Ishikawa (cell line): ENCODE data around the gene ACKR3.

Source experiments
- CEBPB ChIP-seq: IDR thresholded peaks from 2 replicates; pipeline ENCODE4 v1.6.1; 2012
- CREB1 ChIP-seq: IDR thresholded peaks from 2 replicates; pipeline ENCODE4 v1.6.1; 2012; ENCODE audit warnings: low read depth
- EGR1 ChIP-seq: IDR thresholded peaks from 2 replicates; pipeline ENCODE4 v1.6.1; 2012
- EP300 ChIP-seq: IDR thresholded peaks from 2 replicates; pipeline ENCODE4 v1.6.1; 2012; ENCODE audit warnings: borderline replicate concordance
- FOXM1 ChIP-seq: IDR thresholded peaks from 2 replicates; pipeline ENCODE4 v1.6.1; 2012; ENCODE audit warnings: low read depth, borderline replicate concordance
- MAX ChIP-seq: IDR thresholded peaks from 2 replicates; pipeline ENCODE4 v1.6.1; 2012
- NFIC ChIP-seq: IDR thresholded peaks from 2 replicates; pipeline ENCODE4 v1.6.1; 2012
- RAD21 ChIP-seq: IDR thresholded peaks from 2 replicates; pipeline ENCODE4 v1.6.1; 2012; ENCODE audit warnings: low read depth
- REST ChIP-seq: IDR thresholded peaks from 2 replicates; pipeline ENCODE4 v1.6.1; 2012; ENCODE audit warnings: low read depth, mild to moderate bottlenecking
- TAF1 ChIP-seq: IDR thresholded peaks from 2 replicates; pipeline ENCODE4 v1.6.1; 2012; ENCODE audit warnings: low read depth, mild to moderate bottlenecking
- TCF12 ChIP-seq: IDR thresholded peaks from 2 replicates; pipeline ENCODE4 v1.6.1; 2012; ENCODE audit warnings: low read depth
- TEAD4 ChIP-seq: IDR thresholded peaks from 2 replicates; pipeline ENCODE4 v1.6.1; 2012
- USF1 ChIP-seq: IDR thresholded peaks from 2 replicates; pipeline ENCODE4 v1.6.1; 2012
- YY1 ChIP-seq: IDR thresholded peaks from 2 replicates; pipeline ENCODE4 v1.6.1; 2012; ENCODE audit warnings: low read depth
- ZBTB7A ChIP-seq: IDR thresholded peaks from 2 replicates; pipeline ENCODE4 v1.6.1; 2012; ENCODE audit warnings: low read depth

ACKR3 gene

GRCh38 chr2:236625156-236625690, 55.6 kb downstream of the ACKR3 start:
- TF ChIP-seq CEBPB: no peak
- TF ChIP-seq REST: no peak
- no peak for TF ChIP-seq TAF1
- no peak for TF ChIP-seq ZBTB7A
- no peak for TF ChIP-seq MAX
- no peak for TF ChIP-seq TEAD4
- no peak for TF ChIP-seq EP300
- TF ChIP-seq TCF12: no peak
- no peak for TF ChIP-seq USF1
- no peak for TF ChIP-seq RAD21

GRCh38 chr2:236626391-236627150, 56.9 kb downstream of the ACKR3 start:
- TF ChIP-seq TEAD4: no peak
- no peak for TF ChIP-seq TCF12
- no peak for TF ChIP-seq NFIC
- no peak for TF ChIP-seq EP300
- TF ChIP-seq MAX: no peak
- TF ChIP-seq REST: no peak
- no peak for TF ChIP-seq CREB1
- TF ChIP-seq FOXM1: no peak
- TF ChIP-seq EGR1: no peak
- TF ChIP-seq YY1: no peak
- no peak for TF ChIP-seq RAD21
- no peak for TF ChIP-seq TAF1
- TF ChIP-seq CEBPB: no peak
- no peak for TF ChIP-seq USF1
- TF ChIP-seq ZBTB7A: no peak

GRCh38 chr2:236627193-236627592, 57.6 kb downstream of the ACKR3 start:
- TF ChIP-seq CREB1 (no peak), EP300 (no peak), EGR1 (no peak), USF1 (no peak)

- TF ChIP-seq MAX: no peak
- TF ChIP-seq TAF1: no peak
Observed at GRCh38 chr2:236627841-236628240, 58.2 kb downstream of the ACKR3 start.

- TF ChIP-seq RAD21: no peak
Observed at GRCh38 chr2:236628256-236628901, 58.8 kb downstream of the ACKR3 start.

- TF ChIP-seq NFIC: no peak
- TF ChIP-seq YY1: no peak
- no peak for TF ChIP-seq TAF1
- no peak for TF ChIP-seq CEBPB
- no peak for TF ChIP-seq FOXM1
- TF ChIP-seq TEAD4: no peak
- TF ChIP-seq MAX: no peak
- no peak for TF ChIP-seq ZBTB7A
- no peak for TF ChIP-seq USF1
- TF ChIP-seq EP300: no peak
- TF ChIP-seq TCF12: no peak
- no peak for TF ChIP-seq RAD21
- TF ChIP-seq REST: no peak
- no peak for TF ChIP-seq EGR1
- no peak for TF ChIP-seq CREB1
Observed at GRCh38 chr2:236628981-236629605, 59.5 kb downstream of the ACKR3 start.
